ENCODE data around the gene MYO7A.

MYO7A gene

GRCh38 chr11:77190331-77191075 is 62.5 kb downstream of the MYO7A start:
- in situ Hi-C loops (cut with HindIII; ENCODE audit: low sequenced_read_pairs) = no loop called here

GRCh38 chr11:77191429-77191822 is 63.4 kb downstream of the MYO7A start:
- DNase-seq (ENCODE audit: low read depth, low spot score) = no peak
- no peak overlapping the region for H3K4me3 ChIP-seq (ENCODE audit: low read depth, low read length)
- in situ Hi-C loops (cut with HindIII; ENCODE audit: low sequenced_read_pairs) = no loop called here
- no peak for TF ChIP-seq CTCF (IDR thresholded peaks at IDR 0.05; ENCODE audit: low read depth, low read length)

More at GRCh38 chr11:77190331-77191075, 62.5 kb downstream of the MYO7A start:
- no peak overlapping the region for H3K4me3 ChIP-seq (ENCODE audit: low read depth, low read length)
- no peak for DNase-seq (ENCODE audit: low read depth, low spot score)
- TF ChIP-seq CTCF (IDR thresholded peaks at IDR 0.05; ENCODE audit: low read depth, low read length) = no peak

GRCh38 chr11:77191823-77192495 is 63.9 kb downstream of the MYO7A start:
- in situ Hi-C loops (cut with HindIII; ENCODE audit: low sequenced_read_pairs) = no loop called here
- DNase-seq (ENCODE audit: low read depth, low spot score) = peak; percentile 25
- peak; percentile 59 for TF ChIP-seq CTCF (IDR thresholded peaks at IDR 0.05; ENCODE audit: low read depth, low read length)

GRCh38 chr11:77193167-77193566 is 65.1 kb downstream of the MYO7A start:
- no peak for DNase-seq (ENCODE audit: low read depth, low spot score)
- no peak for TF ChIP-seq CTCF (IDR thresholded peaks at IDR 0.05; ENCODE audit: low read depth, low read length)
- in situ Hi-C loops (cut with HindIII; ENCODE audit: low sequenced_read_pairs) = no loop called here
- H3K4me3 ChIP-seq (ENCODE audit: low read depth, low read length) = no peak overlapping the region

More at GRCh38 chr11:77191823-77192495, 63.9 kb downstream of the MYO7A start:
- no peak overlapping the region for H3K4me3 ChIP-seq (ENCODE audit: low read depth, low read length)

- in situ Hi-C loops (cut with HindIII; ENCODE audit: low sequenced_read_pairs) = no loop called here
- no peak for TF ChIP-seq CTCF (IDR thresholded peaks at IDR 0.05; ENCODE audit: low read depth, low read length)
- no peak for DNase-seq (ENCODE audit: low read depth, low spot score)
- H3K4me3 ChIP-seq (ENCODE audit: low read depth, low read length) = no peak overlapping the region
These were observed 66.1 kb downstream of the MYO7A start for GRCh38 chr11:77193911-77194830.

- in situ Hi-C loops (cut with HindIII; ENCODE audit: low sequenced_read_pairs) = no loop called here
These were observed 67.2 kb downstream of the MYO7A start for GRCh38 chr11:77195071-77195755.

More at GRCh38 chr11:77195071-77195755, 67.2 kb downstream of the MYO7A start:
- H3K4me3 ChIP-seq (ENCODE audit: low read depth, low read length) = no peak overlapping the region
- DNase-seq (ENCODE audit: low read depth, low spot score) = no peak
- no peak for TF ChIP-seq CTCF (IDR thresholded peaks at IDR 0.05; ENCODE audit: low read depth, low read length)
